DOHH2 (cell line): ENCODE data around the gene TLE2.

Experiments used
- H3F3A ChIP-seq: fragments of 200-600 bp; sonication (generic), shearing (Covaris generic); 2 replicates; pipeline ENCODE4 v1.6.0; 2016; ENCODE audit warnings: antibody characterized with exemption, mild to moderate bottlenecking; ENCODE audit not compliant: control insufficient read depth, insufficient read depth
- H3K27ac ChIP-seq: fragments of 200-600 bp; sonication (generic); 2 replicates; pipeline ENCODE4 v1.5.1; 2014; ENCODE audit warnings: low read depth, mild to moderate bottlenecking, low read length, moderate library complexity
- H3K27me3 ChIP-seq: fragments of 200-600 bp; sonication (generic); 2 replicates; pipeline ENCODE4 v1.6.1; 2014; ENCODE audit warnings: mild to moderate bottlenecking, low read length, mixed read lengths; ENCODE audit not compliant: control insufficient read depth
- H3K36me3 ChIP-seq: fragments of 200-600 bp; sonication (generic); 2 replicates; pipeline ENCODE4 v1.6.1; 2014; ENCODE audit warnings: mild to moderate bottlenecking, low read length, moderate library complexity, mixed read lengths; ENCODE audit not compliant: control insufficient read depth
- H3K4me1 ChIP-seq: fragments of 200-600 bp; sonication (generic); 2 replicates; pipeline ENCODE4 v1.6.1; 2014; ENCODE audit warnings: mild to moderate bottlenecking, low read length, mixed read lengths; ENCODE audit not compliant: control insufficient read depth
- H3K4me2 ChIP-seq: fragments of 200-600 bp; sonication (generic); 2 replicates; pipeline ENCODE4 v1.6.0; 2014; ENCODE audit warnings: mild to moderate bottlenecking, low read length, moderate library complexity
- H3K4me3 ChIP-seq: fragments of 200-600 bp; sonication (generic); 2 replicates; pipeline ENCODE4 v1.5.1; 2014; ENCODE audit warnings: mild to moderate bottlenecking, low read length, mixed read lengths
- H3K79me2 ChIP-seq: fragments of 200-600 bp; sonication (generic); 2 replicates; pipeline ENCODE4 v1.6.1; 2014; ENCODE audit warnings: mild to moderate bottlenecking, low read length, mixed read lengths; ENCODE audit not compliant: control insufficient read depth
- H3K9me2 ChIP-seq: fragments of 200-600 bp; sonication (generic); replicated peaks from 2 replicates; pipeline ENCODE4 v1.6.1; 2014; ENCODE audit warnings: mild to moderate bottlenecking, low read length, mixed read lengths; ENCODE audit not compliant: control insufficient read depth
- H3K9me3 ChIP-seq: fragments of 200-600 bp; sonication (generic); 2 replicates; pipeline ENCODE4 v1.6.1; 2014; ENCODE audit warnings: antibody characterized with exemption, low read length, mixed read lengths; ENCODE audit not compliant: control insufficient read depth, insufficient read depth
- H4K20me1 ChIP-seq: fragments of 200-600 bp; sonication (generic); 2 replicates; pipeline ENCODE4 v1.6.0; 2014; ENCODE audit warnings: low read depth, mild to moderate bottlenecking, antibody characterized with exemption, low read length, moderate library complexity; ENCODE audit not compliant: control insufficient read depth, insufficient read depth
- EZH2phosphoT487 ChIP-seq: fragments of 200-600 bp; sonication (generic); IDR thresholded peaks from 2 replicates; pipeline ENCODE4 v1.6.1; 2017; ENCODE audit warnings: borderline replicate concordance, mild to moderate bottlenecking, antibody characterized with exemption, low read length, moderate library complexity, mixed read lengths
- TF ChIP-seq, protein P1 (sequence below): fragments of 200-600 bp; sonication (generic); IDR thresholded peaks from one replicate; pipeline ENCODE4 v1.5.1; 2014; ENCODE audit warnings: antibody characterized with exemption, mild to moderate bottlenecking, low read depth, low read length; ENCODE audit not compliant: poor library complexity, severe bottlenecking

Gene TLE2

DNA sequence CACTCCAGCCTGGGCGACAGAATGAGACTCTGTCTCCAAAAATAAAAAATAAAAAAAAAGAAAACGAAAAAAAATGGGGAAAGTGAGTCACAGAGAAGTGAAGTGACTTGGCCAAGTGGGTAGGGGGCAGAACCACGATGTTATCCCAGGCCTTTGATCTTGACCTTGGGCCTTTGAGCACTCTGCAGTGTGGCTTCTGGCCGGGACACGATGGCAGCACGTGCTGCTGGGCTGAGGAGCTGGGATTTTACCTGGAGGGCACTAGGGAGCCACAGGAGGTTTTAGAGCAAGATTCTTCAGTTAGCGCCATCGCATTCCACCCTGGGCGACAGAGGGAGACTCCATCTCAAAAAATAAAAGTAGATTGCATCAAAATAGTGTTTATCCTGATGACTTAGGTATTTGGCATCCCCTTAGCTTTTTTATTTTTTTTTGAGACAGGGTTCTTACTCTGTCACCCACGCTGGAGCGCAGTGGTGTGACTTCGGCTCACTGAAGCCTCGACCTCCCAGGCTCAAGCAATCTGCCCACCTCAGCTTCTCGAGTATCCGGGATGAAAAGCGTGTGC lies 37.5 kb upstream of the TLE2 start:
- peaks cover 7% of the 10 kb centered on the region; the same call in 1 of the 2 replicates for H3K9me3 ChIP-seq
- H3K4me3 ChIP-seq, result no peak overlapping the region
- no peaks in the 10 kb centered on the region for H3K27me3 ChIP-seq
- H4K20me1 ChIP-seq, result no peaks in the 10 kb centered on the region
- no peaks in the 10 kb centered on the region for H3K9me2 ChIP-seq
- H3K4me2 ChIP-seq, result peak overlapping the region; percentile 60; the same call in 1 of the 2 replicates
- peaks cover 69% of the 10 kb centered on the region for H3K4me1 ChIP-seq
- peaks cover 13% of the 10 kb centered on the region for H3F3A ChIP-seq
- TF ChIP-seq EZH2phosphoT487, result no peak
- TF ChIP-seq, protein P1, sequence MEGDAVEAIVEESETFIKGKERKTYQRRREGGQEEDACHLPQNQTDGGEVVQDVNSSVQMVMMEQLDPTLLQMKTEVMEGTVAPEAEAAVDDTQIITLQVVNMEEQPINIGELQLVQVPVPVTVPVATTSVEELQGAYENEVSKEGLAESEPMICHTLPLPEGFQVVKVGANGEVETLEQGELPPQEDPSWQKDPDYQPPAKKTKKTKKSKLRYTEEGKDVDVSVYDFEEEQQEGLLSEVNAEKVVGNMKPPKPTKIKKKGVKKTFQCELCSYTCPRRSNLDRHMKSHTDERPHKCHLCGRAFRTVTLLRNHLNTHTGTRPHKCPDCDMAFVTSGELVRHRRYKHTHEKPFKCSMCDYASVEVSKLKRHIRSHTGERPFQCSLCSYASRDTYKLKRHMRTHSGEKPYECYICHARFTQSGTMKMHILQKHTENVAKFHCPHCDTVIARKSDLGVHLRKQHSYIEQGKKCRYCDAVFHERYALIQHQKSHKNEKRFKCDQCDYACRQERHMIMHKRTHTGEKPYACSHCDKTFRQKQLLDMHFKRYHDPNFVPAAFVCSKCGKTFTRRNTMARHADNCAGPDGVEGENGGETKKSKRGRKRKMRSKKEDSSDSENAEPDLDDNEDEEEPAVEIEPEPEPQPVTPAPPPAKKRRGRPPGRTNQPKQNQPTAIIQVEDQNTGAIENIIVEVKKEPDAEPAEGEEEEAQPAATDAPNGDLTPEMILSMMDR, result no peak
- peaks cover 1% of the 10 kb centered on the region for H3K36me3 ChIP-seq
- peak overlapping the region; percentile 73 for H3K27ac ChIP-seq
- peaks cover 16% of the 10 kb centered on the region for H3K79me2 ChIP-seq

DNA sequence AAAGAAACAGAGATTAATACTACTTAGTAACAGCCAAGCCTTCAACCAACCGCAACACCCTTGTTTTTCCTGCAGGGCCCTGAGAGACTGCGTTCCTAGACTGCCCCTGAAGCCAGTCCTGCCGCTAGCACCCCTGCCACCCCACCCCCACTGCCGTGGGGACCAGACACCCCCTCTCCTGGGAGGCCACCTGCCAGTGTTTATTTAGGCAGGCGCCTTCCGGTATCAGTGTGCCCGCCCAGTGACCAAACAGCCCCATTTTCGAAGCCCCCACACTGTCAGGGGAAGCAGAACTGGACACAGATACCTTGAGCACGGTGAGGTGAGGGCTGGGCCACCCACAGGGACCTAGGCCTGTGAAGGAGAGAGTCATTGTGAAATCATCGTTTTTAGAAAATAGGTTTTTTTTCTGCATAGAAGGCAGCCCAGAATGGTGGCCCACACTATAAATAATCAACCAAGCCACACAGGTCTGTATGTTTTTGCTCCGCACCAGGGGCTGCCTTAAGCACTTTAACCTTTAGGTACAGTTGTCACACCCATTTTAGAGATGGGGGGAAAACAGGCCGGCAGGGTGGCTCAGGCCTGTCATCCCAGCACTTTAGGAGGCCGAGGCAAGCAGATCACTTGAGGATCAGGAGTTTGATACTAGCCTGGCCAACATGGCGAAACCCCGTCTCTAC lies 36.7 kb upstream of the TLE2 start:
- no peak for TF ChIP-seq EZH2phosphoT487
- TF ChIP-seq, protein P1, result no peak
- Histone ChIP-seq H3K36me3 (peaks cover 8% of the 10 kb centered on the region), H3K9me3 (peaks cover 7% of the 10 kb centered on the region; the same call in 1 of the 2 replicates), H3K9me2 (no peaks in the 10 kb centered on the region), H3K27ac (peak overlapping the region; percentile 73), H3K4me2 (peak overlapping the region; percentile 60), H3K4me3 (peak overlapping the region; percentile 40), H4K20me1 (no peaks in the 10 kb centered on the region), H3K27me3 (no peaks in the 10 kb centered on the region), H3K79me2 (peaks cover 22% of the 10 kb centered on the region), H3F3A (peaks cover 15% of the 10 kb centered on the region), H3K4me1 (peaks cover 73% of the 10 kb centered on the region)

DNA sequence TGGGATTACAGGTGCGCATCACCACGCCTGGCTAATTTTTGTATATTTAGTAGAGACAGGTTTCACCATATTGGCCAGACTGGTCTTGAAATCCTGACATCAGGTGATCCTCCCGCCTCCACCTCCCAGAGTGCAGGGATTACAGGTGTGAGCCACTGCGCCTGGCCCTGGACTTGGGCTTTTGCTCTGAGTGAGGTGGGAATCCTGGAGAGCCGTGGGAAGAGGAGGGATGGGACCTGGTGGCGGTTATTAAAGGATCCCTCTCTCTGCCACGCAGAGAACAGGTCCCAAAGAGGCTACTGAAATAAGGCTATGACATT lies 34.9 kb upstream of the TLE2 start:
- peak overlapping the region; percentile 86; the same call in 1 of the 2 replicates for H3K4me2 ChIP-seq

More for the DNA sequence above, 34.9 kb upstream of the TLE2 start:
- Histone ChIP-seq H3K27me3 (no peaks in the 10 kb centered on the region), H3K9me3 (no peaks in the 10 kb centered on the region), H3K27ac (no peak overlapping the region), H3K36me3 (peaks cover 23% of the 10 kb centered on the region), H4K20me1 (no peaks in the 10 kb centered on the region), H3K9me2 (no peaks in the 10 kb centered on the region), H3K4me3 (peak overlapping the region; percentile 89; the same call in 1 of the 2 replicates), H3K4me1 (peaks cover 63% of the 10 kb centered on the region), H3F3A (peaks cover 23% of the 10 kb centered on the region), H3K79me2 (peaks cover 36% of the 10 kb centered on the region)
- no peak for TF ChIP-seq EZH2phosphoT487
- TF ChIP-seq, protein P1, result no peak
